ENCODE data around the gene KCNIP3.

KCNIP3 gene

DNA sequence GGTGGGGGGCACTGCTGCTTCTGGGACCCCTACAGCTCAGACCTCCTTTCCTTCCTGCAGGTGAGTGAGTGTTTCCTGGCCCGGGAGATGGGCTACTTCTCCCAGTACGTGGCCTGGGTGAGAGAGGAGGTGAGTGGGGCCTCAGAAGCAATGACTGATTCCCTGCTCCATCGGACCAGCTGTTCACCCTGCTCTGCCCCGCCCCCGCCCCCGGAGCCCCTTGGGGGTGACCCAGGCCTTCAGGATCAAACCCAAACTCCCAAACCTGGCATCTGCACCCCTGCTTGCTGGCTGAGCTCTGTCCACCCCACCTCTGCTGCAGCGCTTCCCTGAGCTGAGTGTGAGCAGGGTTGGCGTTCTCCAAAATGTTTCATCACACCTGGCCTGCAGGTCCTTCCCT, 9.8 kb upstream of the KCNIP3 start:
- TF ChIP-seq, protein P1, sequence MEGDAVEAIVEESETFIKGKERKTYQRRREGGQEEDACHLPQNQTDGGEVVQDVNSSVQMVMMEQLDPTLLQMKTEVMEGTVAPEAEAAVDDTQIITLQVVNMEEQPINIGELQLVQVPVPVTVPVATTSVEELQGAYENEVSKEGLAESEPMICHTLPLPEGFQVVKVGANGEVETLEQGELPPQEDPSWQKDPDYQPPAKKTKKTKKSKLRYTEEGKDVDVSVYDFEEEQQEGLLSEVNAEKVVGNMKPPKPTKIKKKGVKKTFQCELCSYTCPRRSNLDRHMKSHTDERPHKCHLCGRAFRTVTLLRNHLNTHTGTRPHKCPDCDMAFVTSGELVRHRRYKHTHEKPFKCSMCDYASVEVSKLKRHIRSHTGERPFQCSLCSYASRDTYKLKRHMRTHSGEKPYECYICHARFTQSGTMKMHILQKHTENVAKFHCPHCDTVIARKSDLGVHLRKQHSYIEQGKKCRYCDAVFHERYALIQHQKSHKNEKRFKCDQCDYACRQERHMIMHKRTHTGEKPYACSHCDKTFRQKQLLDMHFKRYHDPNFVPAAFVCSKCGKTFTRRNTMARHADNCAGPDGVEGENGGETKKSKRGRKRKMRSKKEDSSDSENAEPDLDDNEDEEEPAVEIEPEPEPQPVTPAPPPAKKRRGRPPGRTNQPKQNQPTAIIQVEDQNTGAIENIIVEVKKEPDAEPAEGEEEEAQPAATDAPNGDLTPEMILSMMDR (conservative IDR thresholded peaks at IDR 0.05) = no peak
- no peak overlapping the region for H3K27ac ChIP-seq

DNA sequence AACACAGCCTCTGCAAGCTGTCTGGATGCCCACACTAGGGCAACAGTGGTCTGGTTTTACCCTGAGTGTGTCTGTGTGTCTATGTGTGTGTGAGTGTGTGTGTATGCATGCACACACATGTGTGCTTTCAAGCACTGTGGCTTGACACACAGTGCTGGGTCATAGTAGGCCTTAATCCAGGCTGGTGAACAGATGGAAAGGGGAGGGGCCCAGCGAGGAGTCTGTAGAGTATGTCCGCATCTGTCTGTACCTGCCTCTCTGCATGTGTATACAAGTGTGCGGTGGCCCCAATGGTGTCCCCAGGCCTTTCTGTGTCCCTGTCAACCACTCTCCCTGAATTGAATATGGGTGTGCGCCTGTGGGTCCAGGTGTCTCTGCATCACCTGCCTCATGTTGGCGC, 9.3 kb upstream of the KCNIP3 start:
- H3K27ac ChIP-seq = no peak overlapping the region
- TF ChIP-seq ZFX (IDR thresholded peaks at IDR 0.05) = no peak

DNA sequence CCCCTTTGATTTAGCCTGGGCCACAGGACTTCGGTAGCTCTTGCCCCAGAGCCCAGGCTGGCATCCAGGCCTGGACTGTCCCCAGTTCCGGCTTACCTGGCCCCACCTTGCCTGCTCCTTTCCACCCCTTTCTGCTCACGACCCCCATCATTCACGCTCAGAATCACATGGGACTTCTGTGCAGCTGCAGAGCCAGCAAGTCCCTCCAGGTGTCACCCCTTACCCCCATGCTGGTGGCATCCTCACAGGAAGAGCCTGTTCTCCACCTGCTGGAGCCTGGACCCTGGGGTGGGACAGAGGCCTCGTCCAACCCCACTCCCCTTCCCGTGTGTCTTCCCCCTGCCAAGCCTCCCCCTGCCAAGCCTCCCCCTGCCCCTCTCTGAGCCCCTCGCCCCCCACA, 7.9 kb upstream of the KCNIP3 start:
- TF ChIP-seq, protein P1 (conservative IDR thresholded peaks at IDR 0.05) = no peak
- no peak overlapping the region for H3K27ac ChIP-seq

DNA sequence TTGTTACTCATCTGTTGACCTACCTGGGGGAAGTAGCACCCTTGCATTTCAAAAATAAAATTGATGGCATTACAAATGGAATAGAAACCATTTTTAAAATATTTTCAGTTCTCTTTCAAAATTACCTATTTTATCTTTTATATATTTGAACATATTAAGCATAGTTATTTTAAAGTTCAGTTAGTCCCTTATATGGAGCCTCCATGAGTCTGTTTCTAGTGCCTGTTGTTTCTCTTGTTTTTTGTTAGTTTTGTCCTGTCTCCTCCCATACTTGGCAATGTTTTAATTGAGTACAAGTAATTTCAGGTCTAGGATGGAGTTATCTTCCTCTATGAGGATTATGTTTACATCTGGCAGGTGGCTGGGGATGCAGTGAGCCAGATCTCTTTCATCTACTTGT, 5.9 kb upstream of the KCNIP3 start:
- H3K27ac ChIP-seq = no peak overlapping the region
- TF ChIP-seq, protein P1 (conservative IDR thresholded peaks at IDR 0.05) = no peak
- no peak for TF ChIP-seq ZFX (IDR thresholded peaks at IDR 0.05)

DNA sequence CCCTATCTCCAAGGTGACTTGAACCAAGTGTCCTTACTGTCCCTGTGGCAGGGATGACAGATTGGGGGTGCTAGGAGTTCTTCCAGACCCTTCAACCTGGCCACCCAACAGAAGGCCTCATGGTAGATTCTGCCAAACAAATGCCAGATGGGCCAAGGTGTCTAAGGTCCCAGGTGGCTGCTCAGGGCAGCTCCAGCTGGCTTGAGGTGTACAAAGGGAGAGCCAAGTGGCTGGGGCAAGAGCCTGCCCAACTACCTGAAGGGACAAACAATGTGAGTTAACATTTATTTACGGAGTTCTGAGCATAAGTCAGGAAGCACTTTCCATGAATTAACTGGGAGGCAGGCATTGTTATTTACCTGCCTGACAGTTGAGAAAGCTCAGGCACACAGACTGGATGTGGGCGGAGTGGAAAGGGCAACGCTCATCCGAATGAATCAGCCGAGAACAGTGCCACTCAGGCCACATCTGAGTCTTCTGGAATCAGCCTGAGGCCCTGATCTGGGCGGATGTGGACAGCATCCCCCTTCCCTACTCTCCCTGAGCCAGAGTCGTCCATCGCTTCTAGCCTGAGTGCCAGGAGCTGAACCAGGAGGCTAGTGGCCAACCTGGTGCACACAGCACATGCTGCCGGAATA, 4.4 kb upstream of the KCNIP3 start:
- H3K27ac ChIP-seq = no peak overlapping the region
- TF ChIP-seq ZFX (IDR thresholded peaks at IDR 0.05) = no peak
- TF ChIP-seq, protein P1 (conservative IDR thresholded peaks at IDR 0.05) = no peak

DNA sequence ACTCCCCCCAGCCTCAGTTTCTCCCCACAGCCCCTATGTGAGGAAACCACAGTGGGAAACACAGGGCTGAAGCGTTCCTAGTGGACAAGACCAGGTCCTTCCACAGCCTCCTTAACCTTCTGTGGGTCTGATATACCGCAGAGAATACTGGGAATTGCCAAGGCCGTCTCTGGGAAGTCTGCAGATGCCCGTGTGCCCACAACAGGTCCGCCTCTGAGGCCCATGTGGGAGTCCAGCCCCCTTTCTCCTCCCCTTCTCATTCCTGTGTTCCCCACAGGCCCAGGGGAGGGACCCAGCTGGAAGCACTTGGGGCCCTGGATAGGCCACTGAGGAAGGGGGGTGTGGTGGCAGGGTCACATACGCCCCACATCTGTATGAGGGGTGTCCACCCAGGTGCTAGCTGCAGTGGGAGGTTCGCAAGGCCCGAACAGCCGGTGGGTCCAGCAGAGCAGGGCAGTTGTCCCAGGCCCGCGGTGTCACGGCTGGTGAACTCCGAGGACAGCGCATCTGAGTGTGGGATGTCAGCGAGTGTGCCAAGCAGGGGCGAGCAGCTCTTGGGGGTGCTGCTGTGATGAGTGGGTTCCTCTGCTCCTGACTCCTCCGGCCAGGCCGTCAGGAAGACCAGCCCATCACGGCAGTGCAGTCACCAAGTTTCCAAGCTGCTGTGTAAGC, 2.4 kb upstream of the KCNIP3 start:
- no peak overlapping the region for H3K27ac ChIP-seq
- TF ChIP-seq, protein P1 (conservative IDR thresholded peaks at IDR 0.05) = no peak
- TF ChIP-seq ZFX (IDR thresholded peaks at IDR 0.05) = no peak

DNA sequence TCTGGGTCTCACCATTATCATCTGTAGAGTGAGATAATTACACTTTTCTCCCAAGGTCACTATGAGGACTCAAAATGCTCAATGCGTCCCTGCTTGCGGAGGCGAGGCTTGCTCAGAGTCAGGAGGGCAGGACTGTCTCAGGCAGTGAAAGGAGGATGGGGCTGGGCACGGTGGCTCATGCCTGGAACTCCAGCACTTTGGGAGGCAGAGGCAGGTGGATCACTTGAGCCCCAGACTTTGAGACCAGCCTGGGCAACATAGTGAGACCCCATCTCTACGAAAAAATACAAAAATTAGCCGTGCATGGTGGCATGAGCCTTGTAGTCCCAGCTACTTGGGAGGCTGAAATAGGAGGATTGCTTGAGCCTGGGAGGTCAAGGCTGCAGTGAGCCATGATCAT, 1.8 kb upstream of the KCNIP3 start:
- H3K27ac ChIP-seq = no peak overlapping the region
- TF ChIP-seq, protein P1 (conservative IDR thresholded peaks at IDR 0.05) = no peak
- TF ChIP-seq ZFX (IDR thresholded peaks at IDR 0.05) = no peak

DNA sequence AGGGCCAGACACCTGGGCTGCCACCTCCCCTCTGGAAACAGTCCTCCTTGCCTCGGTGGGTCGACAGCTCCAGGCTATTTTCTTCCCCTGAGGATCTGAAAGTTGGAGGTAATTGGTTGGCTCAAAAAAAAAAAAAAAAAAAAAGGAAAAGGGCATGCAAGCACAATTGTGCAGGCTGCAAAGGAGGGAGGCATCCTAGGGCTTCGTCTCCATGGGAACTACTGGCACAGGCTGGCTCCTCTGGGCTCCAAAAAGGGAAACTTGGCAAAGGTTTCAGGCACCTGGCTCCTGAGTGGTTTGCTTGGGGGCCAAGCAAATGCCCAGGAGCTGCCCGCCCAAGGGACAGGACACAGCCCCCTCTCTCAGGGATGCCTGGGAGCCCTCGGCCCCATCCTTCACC, 1.1 kb upstream of the KCNIP3 start:
- H3K27ac ChIP-seq = no peak overlapping the region
- TF ChIP-seq, protein P1 (conservative IDR thresholded peaks at IDR 0.05) = no peak

Measured in C4-2B (cell line).